ENCODE results near the gene LCLAT1.

LCLAT1 gene

DNA sequence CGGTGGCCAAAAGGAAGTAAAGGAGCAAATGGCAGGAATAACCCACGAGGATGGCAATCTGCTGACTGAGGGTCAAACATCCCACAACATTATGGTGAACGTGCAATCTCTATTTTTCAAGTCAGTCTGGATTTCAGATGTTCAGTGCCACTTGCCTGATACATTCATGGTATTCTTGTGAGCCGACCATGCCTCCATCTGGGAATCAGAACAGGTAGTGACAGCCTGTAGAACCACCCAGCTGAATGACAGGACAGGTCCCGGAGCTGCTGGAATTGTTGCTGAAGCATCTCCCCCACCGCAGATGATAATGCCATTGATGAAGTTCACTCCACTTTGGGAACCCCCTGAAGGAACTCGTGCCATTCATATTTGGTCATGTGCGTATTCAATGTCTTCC, 237.0 kb downstream of the LCLAT1 start:
- TF ChIP-seq, protein P1, sequence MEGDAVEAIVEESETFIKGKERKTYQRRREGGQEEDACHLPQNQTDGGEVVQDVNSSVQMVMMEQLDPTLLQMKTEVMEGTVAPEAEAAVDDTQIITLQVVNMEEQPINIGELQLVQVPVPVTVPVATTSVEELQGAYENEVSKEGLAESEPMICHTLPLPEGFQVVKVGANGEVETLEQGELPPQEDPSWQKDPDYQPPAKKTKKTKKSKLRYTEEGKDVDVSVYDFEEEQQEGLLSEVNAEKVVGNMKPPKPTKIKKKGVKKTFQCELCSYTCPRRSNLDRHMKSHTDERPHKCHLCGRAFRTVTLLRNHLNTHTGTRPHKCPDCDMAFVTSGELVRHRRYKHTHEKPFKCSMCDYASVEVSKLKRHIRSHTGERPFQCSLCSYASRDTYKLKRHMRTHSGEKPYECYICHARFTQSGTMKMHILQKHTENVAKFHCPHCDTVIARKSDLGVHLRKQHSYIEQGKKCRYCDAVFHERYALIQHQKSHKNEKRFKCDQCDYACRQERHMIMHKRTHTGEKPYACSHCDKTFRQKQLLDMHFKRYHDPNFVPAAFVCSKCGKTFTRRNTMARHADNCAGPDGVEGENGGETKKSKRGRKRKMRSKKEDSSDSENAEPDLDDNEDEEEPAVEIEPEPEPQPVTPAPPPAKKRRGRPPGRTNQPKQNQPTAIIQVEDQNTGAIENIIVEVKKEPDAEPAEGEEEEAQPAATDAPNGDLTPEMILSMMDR (conservative IDR thresholded peaks at IDR 0.05; ENCODE audit: low read depth, low read length), result no peak
- no peak for DNase-seq (ENCODE audit: low read depth)
- no peak overlapping the region for H3K4me3 ChIP-seq (ENCODE audit: low read length)

DNA sequence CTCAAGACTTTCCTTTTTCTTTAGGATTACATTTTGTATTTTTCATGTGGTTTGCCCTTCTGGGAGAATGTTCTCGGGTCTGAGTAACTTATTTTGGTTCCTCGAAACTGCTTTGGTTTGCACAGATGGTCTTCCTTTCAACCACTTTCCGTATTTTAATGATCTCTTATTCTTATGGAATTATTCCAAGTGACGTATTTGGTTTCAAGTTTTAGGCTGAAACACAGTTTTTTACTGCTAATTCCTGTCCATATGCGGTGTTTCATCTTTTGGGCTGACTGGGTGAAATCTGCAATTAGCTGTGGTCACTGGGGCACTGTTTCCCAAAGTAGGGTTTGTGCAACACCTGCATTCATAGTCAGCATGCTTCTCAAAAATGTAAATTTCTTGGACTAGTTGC, 237.5 kb downstream of the LCLAT1 start:
- DNase-seq (ENCODE audit: low read depth), result no peak
- H3K4me3 ChIP-seq (ENCODE audit: low read length), result no peak overlapping the region
- TF ChIP-seq, protein P1 (conservative IDR thresholded peaks at IDR 0.05; ENCODE audit: low read depth, low read length), result no peak

DNA sequence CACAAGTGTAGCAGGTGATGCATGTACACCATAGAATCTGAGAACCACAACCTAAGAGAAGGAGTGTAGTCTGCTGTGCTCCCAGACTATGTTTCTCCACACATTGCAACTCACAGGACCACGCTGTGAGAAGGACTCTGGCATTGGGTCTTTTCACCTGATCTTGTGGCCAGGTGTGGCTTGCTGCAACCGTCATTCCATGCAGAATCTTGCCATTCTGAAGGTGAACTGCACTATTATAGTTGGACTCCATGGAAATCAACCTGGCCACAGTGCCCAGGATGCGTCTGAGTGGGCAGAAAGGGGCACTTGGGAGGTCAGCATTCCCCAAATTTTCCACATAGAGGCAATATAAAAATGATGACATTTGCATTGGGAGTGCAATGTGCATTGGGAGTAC, 237.9 kb downstream of the LCLAT1 start:
- H3K4me3 ChIP-seq (ENCODE audit: low read length), result no peak overlapping the region
- DNase-seq (ENCODE audit: low read depth), result no peak
- TF ChIP-seq, protein P1 (conservative IDR thresholded peaks at IDR 0.05; ENCODE audit: low read depth, low read length), result no peak

DNA sequence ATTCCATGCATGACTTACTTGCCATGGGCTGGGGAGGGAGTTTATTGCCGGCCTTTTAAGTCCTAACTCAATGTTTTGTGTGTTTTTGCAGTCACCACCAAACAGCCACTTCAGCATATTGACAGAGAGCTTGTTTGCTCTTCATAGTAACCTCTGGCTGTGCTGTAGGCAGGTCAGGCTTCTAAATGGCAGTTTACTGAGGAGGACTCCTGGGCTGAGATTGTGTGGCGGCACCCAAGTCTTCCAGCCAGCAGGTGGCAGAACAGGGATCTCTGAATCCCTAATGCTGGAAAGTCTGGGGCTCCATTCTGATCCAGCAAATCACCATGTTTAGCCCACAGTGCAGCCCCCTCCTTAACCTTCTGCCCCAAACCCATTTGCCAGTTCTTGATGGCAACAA, 239.0 kb downstream of the LCLAT1 start:
- H3K4me3 ChIP-seq (ENCODE audit: low read length), result no peak overlapping the region
- no peak for DNase-seq (ENCODE audit: low read depth)
- TF ChIP-seq, protein P1 (conservative IDR thresholded peaks at IDR 0.05; ENCODE audit: low read depth, low read length), result peak; percentile 40

DNA sequence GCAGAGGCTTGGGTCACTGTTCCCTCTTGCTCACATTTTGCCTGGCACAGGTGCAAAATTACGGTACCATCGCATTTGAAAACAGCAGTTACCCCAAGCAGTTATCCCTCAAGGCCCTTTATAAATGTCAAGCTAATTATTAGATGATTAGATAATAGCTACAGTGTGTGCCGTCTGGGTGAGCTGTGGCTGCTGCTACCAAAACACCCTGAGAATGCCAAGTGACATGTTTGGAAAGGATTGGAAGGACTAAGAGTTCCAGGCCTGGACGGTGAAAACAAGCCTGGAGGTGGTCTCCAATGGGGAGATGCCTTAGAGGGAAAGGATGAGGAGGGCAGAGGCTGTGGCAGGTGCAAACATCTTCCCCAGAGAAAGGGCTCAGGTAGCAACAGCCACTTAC, 239.6 kb downstream of the LCLAT1 start:
- TF ChIP-seq, protein P1 (conservative IDR thresholded peaks at IDR 0.05; ENCODE audit: low read depth, low read length), result no peak
- DNase-seq (ENCODE audit: low read depth), result no peak
- no peak overlapping the region for H3K4me3 ChIP-seq (ENCODE audit: low read length)

DNA sequence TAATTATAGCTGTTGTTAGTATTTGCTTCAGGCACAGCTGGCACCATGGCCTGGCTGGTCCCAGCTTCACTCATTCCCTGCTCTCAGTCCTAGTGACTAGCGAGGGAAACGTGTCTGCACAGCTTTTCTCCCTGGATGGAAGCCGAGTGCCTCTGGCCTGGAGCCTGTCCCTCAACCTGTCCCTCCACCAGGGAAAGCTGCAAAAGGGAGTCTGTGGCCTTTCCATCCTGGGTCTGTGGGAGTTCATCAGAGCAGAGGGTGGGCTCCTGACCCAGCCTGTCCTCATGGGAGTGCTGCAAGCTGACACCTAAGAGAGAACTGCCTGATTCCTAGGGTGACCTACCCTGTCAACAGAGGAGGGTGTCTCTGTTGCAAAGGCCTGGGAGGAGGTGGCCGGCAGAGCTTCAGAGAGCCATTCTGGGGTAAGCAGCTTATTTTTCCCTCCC, 241.9 kb downstream of the LCLAT1 start:
- no peak for DNase-seq (ENCODE audit: low read depth)
- TF ChIP-seq, protein P1 (conservative IDR thresholded peaks at IDR 0.05; ENCODE audit: low read depth, low read length), result no peak
- H3K4me3 ChIP-seq (ENCODE audit: low read length), result no peak overlapping the region

DNA sequence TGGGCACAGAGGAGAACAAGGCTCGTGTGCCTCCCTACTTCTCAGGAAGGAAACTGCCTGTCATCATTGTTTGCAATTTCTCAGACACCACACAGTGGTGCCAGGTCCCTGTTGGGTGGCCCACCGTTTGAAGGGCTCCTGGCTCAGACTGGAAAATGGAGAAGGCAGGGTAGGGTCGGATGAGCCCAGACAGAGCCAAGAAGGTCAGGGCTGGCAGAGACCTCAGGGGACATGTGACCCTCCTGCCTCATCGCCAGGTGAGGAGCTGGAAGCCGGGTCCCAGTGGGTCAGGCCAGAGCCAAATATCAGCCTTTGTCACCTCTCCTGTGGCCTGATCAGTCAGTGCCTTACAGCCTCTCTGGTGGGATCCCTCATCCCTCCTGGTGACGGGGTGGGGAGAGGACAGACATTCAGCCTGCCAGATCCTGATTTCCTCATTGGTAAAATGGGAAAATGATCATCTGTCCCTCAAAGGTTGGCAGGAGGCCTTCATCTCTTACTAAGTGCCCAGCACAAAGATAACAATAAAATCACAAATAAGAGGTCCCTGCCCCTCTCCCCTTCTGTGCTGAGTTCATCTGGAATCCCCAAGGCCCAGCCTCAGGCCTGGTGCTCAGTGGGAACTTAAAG, 242.6 kb downstream of the LCLAT1 start:
- H3K4me3 ChIP-seq (ENCODE audit: low read length), result no peak overlapping the region
- no peak for DNase-seq (ENCODE audit: low read depth)
- TF ChIP-seq, protein P1 (conservative IDR thresholded peaks at IDR 0.05; ENCODE audit: low read depth, low read length), result no peak

All from retinal pigment epithelial cell (primary cell).